D341Med (cell line): ENCODE measurements around the gene TRIP12.
"Not testable (repeated sequence)": the region's sequence is repeated elsewhere in the genome, so short reads cannot be mapped to it uniquely, and the experiment has no call there.

Experiments used
- DNase-seq: peaks from one replicate; pipeline ENCODE4 v3.0.0; 2012; ENCODE audit warnings: low spot score

Gene TRIP12

DNA sequence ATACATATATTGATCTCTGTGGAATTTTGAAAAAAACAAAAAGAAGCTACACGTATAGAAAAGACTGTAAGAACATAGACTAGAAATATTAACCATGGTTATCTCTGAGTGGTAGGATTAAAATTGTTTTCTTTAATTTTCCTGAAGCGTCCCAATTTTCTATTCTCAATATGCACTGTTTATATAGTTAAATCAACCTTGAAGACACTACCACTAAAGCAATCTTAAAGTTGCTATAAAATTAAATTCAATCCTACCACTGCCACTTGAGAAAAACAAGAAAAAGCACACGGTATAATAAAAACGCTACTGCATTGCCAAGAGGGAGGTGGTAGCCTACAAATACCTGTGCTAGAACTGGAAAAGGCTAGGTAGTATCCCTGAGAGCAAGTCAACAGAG lies 47.2 kb downstream of the TRIP12 start:
- DNase-seq = no peak

DNA sequence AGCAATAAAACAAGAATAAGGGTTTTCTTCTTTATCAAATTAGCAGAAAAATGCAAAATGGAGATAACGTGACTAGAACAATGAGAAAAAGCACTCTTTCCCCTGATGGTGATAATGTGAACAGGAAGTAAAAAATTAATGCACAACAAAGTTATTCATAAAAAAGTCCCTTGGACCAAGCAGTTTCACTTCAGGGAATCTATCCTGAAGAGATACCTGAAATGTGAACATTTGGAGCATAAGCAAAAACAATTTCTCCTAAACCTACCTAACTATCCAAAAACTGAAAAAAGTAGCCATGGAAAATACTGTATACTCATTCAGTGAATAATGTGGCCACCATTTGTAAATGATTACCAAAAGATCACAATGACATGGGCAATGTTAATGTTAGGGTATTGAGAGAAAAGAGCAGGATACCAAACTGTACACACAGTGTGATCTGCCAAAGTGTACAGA lies 48.7 kb downstream of the TRIP12 start:
- DNase-seq = no peak

DNA sequence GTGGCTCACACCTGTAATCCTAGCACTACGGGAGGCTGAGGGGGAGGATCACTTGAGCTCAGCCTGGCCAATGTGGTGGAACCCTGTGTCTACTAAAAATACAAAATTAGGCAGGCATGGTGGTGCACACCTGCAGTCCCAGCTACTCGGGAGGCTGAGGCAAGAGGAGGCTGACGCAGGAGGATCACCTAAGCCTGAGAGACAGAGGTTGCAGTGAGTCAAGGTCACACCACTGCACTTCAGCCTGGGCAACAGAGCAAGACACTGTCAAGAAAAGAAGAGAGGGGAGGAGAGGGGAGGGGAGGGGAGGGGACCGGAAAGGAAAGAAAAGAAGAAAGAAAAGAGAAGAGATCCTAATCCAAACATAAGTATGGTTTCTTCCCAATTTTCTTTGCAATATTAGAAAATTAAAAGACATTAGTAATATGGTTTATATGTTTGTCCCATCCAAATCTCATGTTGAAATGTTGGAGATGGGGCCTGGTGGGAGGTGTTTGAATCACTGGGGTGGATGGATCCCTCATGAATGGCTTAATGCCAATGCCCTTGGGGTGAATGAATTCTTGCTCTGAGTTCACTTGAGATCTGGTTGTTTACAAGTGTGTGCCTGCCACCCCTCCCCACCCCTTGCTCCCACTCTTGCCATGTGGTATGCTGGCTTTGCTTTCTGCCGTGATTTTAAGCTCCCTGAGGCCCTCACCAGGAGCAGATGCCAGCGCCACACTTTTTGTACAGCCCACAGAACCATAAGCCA lies 50.7 kb downstream of the TRIP12 start:
- DNase-seq = no peak

DNA sequence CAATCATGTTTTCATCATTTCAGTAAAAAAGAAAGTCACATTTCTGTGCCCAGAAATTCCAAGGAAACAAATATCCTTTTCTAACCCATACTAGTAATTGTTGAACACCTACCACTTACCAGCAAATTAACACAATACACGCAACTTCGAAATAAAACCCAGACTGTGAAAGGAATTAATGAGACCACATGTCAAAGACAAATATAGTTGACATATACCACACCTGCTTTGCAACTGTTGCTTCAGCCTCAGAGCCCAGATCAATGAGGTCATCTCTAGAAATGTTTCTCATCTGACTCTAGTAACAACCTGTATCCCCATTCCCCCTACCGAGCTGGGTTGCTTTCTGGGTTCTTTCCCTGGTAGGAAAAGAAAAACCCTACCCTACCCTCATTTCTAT lies 52.6 kb downstream of the TRIP12 start:
- no peak for DNase-seq

- DNase-seq = no peak
Measured at GRCh38 chr2:229868794-229869193, 53.0 kb downstream of the TRIP12 start.

DNA sequence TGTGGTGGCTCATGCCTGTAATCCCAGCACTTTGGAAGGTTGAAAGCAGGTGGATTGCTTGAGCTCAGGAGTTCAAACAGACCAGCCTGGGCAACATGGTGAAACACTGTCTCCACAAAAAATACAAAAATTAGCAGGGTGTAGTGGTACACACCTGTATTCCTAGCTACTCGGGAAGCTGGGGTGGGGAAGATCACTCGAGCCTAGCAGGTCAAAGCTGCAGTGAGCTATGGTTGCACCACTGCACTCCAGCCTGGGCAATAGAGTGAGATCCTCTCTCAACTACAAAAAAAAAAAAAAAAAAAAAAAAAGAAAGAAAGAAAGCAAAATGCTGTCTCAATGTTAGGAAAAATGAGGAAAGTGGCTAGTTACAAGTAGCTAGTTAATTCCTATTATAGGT lies 56.8 kb downstream of the TRIP12 start:
- no peak for DNase-seq

DNA sequence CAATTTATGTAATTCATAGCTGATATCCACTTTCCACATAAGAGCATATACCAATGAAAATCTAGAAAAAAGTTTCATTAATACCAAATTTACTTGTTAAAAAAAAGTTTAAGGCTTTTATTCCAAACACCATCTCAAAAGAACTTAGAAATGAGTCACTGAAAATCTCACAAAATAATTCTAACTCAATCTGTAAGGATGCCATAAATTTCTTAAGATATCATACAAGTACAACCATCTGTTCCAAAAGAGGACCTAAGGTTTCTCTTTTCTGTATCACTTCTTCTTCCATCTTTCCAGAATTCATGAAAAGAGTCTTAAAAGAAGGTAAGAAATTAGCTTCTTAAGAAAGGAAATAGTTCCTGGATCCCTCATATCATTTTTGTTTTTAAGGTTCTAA lies 60.4 kb downstream of the TRIP12 start:
- DNase-seq = no peak

DNA sequence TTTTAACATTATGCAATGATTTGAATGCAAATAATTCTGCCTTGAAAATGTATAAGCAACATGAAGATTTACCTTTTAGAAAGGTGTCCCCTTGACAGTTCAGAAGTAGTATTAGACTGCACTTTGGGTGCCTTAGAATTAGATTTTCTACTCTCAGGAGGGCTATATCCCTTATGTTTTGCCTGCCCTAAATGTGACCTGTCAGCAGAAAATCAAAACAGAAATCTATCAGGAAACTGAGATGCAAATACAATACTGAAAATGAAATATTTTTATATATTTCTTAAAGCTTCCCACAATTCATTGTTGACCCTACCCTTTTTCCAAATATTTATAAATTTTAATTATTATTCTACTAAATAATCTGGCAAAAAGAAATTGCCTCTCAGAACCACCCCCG lies 61.5 kb downstream of the TRIP12 start:
- DNase-seq = no peak

DNA sequence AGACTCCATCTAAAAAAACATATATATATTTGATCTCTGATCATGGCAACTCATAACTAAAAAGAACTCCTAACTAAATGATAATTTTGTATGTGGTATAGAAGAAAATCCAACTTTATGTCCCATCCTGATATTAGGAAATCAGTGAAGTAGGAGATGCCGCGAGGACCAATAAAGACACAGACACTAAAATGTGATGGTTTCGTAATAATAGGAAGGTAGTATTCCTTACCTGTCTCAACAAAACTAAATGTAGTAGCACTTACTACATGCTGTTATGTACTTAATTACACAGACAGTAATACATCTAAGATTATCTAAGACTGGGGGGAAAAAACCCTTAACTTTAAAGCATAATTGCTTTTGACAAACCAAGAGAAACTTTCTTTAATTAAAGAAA lies 63.5 kb downstream of the TRIP12 start:
- no peak for DNase-seq

- DNase-seq = no peak
Measured at GRCh38 chr2:229857634-229858033, 64.2 kb downstream of the TRIP12 start.

DNA sequence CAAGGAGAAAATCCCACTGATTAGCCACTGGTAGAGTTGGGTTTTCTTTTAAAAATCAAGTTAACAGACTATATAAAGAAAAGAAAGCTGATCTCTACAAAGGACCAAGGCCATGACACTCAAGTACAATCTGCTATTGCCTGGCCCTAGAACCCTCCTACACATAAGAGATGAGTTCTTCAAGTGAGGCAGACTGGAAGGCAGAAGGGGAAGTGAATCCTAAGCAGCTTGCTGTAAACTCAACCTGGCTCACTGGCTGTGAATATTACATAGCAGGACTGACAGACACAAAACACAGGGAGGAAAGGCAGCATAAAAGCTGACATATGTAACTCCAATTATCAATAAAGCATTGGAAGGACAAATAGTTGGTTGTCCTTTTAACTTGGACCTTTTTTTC lies 65.4 kb downstream of the TRIP12 start:
- no peak for DNase-seq

DNA sequence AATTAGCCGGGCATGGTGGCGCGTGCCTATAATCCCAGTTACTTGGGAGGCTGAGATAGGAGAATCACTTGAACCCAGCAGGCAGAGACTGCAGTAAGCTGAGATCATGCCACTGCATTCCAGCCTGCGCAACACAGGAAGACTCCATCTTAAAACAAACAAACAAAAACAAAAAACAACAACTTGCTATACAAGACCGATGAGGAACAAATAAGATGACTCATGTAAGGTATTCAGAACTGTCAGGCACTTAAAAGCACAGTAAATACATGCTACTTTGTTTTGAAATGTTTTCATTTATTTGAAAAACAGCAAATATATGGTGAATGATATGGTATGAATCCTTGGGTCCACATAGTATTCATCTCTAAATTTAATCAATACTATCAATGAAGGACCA lies 66.7 kb downstream of the TRIP12 start:
- no peak for DNase-seq

DNA sequence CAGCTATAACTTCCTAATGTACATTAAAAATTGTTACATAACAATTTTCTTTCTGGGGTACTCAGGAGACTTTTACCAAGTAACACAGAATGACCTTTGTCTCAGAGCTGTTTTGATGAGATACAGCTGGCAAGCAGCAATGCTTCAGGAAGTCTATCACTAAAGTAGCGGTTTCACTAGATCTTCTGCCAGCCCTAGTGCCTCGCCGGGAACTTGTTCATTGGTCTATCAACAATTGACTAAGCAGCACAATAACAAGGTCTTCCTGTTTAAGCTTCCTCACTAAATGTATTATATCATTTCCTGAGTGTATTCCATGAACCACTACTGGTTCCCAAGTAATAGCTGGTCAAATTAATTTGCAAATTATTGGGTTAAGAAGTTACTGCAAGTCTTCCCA lies 69.2 kb downstream of the TRIP12 start:
- no peak for DNase-seq

DNA sequence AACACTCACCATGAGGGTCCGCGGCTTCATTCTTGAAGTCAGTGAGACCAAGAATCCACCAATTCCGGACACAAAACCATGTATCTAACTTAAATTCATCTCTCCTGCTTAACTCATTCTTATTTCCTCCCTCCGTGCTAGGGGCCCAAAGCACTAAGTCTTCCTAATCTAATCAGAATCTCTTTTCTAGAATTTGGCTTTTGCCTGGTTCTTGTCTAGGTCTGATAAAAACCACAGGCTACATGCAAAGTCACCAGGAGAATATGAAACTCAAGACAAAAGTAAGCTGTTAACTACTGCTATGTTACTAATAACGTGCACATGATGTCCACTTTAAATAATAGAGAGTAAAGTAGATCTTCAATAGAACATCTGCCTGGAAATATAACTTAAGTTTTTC lies 69.9 kb downstream of the TRIP12 start:
- DNase-seq = no peak

- not testable (repeated sequence) for DNase-seq
Measured at GRCh38 chr2:229850355-229851275, 71.2 kb downstream of the TRIP12 start.

- no peak for DNase-seq
Measured at GRCh38 chr2:229849073-229849472, 72.7 kb downstream of the TRIP12 start.

GRCh38 chr2:229843613-229844012 lies 78.2 kb downstream of the TRIP12 start:
- no peak for DNase-seq

- no peak for DNase-seq
Measured at GRCh38 chr2:229838729-229839128, 83.1 kb downstream of the TRIP12 start.

GRCh38 chr2:229836847-229837246 lies 85.0 kb downstream of the TRIP12 start:
- no peak for DNase-seq

DNA sequence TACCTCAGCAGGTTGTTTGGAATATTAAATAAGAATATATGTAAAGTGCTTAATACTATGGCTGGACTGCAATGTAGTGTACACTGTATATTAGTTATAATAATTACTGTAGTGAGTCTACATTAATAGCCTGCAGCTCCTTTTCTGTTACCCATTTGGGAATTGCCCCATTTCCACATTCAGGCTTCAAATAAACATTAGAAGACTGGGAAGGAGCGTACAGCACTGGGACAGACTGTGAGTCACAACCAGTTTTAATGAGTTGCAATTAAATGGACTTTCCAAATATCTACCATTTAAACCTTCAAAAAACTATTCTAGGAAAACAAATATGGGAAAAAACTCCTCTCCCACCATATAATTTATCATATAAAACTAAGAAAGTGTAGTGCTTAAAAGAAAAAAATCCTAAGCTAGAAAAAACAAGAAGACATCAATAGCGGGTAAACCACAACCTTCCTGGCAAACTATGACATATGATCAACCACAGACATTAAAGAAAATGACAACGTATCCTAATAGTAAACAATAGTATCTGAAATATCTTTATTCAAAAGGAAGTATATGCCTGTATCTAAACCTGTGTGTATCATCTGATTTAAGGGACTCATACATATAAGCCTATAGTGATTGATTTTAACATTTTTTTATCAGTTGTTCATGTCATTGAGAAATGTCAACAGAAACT lies 86.1 kb downstream of the TRIP12 start:
- no peak for DNase-seq

DNA sequence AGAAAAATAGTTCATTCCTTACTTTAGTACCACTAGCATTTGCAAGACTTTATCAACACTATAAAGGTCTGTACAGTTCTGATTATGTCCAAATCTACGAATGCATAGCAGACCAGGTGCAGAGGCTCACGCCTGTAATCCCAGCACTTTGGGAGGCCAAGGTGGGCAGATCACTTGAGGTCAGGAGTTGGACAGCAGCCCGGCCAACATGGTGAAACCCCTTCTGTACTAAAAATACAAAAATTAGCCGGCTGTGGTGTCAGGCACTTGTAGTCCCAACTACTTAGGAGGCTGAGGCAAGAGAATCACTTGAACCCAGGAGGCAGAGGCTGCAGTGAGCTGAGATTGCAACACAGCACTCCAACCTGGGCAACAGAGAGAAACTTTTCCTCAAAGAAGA lies 87.4 kb downstream of the TRIP12 start:
- DNase-seq = not testable (repeated sequence)

- DNase-seq = no peak
Measured at GRCh38 chr2:229832510-229832898, 89.3 kb downstream of the TRIP12 start.
